Measurements from ENCODE around the gene ZCCHC24.
A peak's percentile ranks its signal among the peaks of the same experiment; 100 is the strongest.

ZCCHC24 gene

DNA sequence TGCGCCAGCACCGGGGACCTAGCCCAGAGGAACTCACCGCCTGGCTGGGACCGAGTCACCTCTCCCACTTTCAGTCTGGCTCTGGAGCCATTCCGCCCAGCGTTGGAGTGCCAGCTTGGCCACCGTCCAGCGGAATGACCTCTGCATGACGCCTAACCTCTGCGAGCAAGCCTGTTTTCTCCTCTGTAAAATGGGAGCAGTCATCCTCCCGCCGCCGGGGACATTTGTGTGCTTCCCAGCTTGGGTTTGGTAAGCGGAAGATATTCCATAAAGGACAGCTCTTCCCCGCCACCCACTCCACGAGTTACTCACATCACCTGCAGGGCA, 1.3 kb upstream of the ZCCHC24 start:
- Histone ChIP-seq H3K9me3 (no peaks in the 10 kb centered on the region), H3K36me3 (no peaks in the 10 kb centered on the region), H3K4me3 (ENCODE audit: low read depth in 1 of 2, low read length in 1 of 2) (peak overlapping the region; percentile 75 to 94), H3K4me1 (ENCODE audit: control insufficient read depth in 1 of 2, insufficient read depth in 1 of 2, low read depth in 1 of 2, low read length in 1 of 2) (peaks cover 19 to 28% of the 10 kb centered on the region in 2 experiments), H3K27ac (no peak overlapping the region), H3K27me3 (peaks cover 73% of the 10 kb centered on the region)
- TF ChIP-seq, protein P1, sequence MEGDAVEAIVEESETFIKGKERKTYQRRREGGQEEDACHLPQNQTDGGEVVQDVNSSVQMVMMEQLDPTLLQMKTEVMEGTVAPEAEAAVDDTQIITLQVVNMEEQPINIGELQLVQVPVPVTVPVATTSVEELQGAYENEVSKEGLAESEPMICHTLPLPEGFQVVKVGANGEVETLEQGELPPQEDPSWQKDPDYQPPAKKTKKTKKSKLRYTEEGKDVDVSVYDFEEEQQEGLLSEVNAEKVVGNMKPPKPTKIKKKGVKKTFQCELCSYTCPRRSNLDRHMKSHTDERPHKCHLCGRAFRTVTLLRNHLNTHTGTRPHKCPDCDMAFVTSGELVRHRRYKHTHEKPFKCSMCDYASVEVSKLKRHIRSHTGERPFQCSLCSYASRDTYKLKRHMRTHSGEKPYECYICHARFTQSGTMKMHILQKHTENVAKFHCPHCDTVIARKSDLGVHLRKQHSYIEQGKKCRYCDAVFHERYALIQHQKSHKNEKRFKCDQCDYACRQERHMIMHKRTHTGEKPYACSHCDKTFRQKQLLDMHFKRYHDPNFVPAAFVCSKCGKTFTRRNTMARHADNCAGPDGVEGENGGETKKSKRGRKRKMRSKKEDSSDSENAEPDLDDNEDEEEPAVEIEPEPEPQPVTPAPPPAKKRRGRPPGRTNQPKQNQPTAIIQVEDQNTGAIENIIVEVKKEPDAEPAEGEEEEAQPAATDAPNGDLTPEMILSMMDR (IDR thresholded peaks at IDR 0.05) = no peak

DNA sequence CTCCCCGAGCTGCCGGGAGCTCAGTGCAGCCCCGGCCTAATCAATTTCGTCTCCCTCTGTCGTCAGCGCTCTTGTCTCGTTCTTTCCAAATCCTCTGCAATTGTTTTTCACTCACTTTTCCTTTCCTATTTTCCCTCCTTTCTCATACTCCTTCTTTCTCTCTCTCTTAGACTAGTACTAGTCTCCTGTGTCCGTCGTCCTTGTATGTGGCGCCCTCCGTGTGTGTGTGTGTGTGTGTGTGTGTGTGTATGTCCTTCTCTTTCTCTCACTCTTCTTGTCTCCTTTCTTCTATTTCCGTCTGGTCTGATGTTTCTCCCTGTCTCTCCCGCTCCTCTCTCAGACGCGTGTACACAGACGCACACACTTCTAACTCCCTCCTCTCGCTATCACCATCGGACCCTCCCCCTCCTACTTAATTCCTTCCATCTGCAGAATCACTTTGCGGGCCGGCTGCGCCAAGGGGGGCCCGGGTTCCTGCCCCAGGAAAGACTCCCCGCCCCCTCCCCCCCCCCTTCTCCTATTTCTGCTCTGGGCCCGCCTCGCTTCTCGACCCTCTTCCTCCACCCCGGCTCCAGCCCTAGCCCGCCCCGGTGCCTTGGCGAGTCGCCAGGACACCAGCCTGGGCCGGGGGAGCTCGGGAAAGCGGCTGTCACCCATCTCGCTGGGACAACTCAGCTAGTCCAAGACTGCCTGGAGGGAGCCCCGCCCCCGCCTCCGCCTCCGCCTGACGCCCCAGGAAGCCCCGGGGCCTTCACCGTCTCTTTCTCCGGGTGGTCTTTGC, 743 bp upstream of the ZCCHC24 start:
- H3K9me3 ChIP-seq = no peaks in the 10 kb centered on the region
- peak overlapping the region; percentile 68 for H3K27ac ChIP-seq
- peaks cover 19 to 28% of the 10 kb centered on the region in 2 experiments for H3K4me1 ChIP-seq (ENCODE audit: control insufficient read depth in 1 of 2, insufficient read depth in 1 of 2, low read depth in 1 of 2, low read length in 1 of 2)
- TF ChIP-seq, protein P1 (IDR thresholded peaks at IDR 0.05) = no peak
- H3K27me3 ChIP-seq = peaks cover 79% of the 10 kb centered on the region
- H3K4me3 ChIP-seq (ENCODE audit: low read depth in 1 of 2, low read length in 1 of 2) = peak overlapping the region; percentile 75 to 94
- no peaks in the 10 kb centered on the region for H3K36me3 ChIP-seq

DNA sequence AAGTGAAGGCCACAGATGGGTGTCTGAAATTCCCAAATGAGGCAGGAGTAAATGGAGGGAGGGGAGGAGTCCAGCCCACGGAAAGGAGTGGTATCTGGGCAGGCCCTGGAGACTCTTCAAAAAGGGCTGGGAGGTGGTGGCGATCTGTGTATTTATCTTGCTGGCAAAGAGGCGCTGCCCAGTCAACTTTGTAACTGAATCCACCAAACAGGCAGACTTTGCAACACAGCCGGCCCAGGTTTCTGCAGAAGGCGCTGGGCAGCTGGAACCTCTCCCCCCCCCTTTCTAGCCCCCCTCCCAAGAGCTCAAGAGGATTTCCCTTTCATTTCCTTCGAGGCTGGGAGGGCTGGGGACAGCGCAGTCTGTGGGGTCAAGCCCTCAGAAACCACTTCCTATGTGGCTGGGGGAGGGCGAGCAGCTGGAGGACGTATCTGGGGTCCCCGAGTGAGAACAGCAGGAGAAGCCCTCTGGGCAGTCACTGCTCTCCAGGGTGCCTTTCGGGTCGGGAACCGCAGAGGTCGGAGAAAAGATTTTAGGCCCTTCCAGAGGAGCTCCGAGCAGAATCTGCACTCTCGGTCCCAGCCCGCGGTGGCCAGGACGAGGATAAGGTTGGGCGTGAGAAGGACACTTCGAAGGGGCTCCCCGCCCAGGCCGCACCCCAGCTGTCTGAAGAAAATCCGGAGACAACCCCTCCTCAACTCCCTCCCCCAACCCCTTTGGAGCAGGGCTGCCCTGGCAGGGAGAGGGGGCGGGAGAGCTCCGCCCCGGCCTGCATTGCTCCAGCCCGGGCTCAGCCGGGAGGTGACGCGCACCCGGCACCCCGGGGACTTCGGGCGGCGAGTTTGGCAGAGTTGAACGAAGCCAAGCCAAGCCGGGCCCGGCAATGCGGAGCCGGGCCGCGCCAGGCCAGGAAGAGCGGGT, 965 bp downstream of the ZCCHC24 start:
- Histone ChIP-seq H3K4me3 (ENCODE audit: low read depth in 1 of 2, low read length in 1 of 2) (peak overlapping the region; percentile 75 to 94), H3K27ac (peak overlapping the region; percentile 68), H3K9me3 (no peaks in the 10 kb centered on the region), H3K4me1 (ENCODE audit: control insufficient read depth in 1 of 2, insufficient read depth in 1 of 2, low read depth in 1 of 2, low read length in 1 of 2) (peaks cover 19 to 28% of the 10 kb centered on the region in 2 experiments), H3K27me3 (peaks cover 95% of the 10 kb centered on the region), H3K36me3 (no peaks in the 10 kb centered on the region)
- TF ChIP-seq, protein P1 (IDR thresholded peaks at IDR 0.05) = no peak

DNA sequence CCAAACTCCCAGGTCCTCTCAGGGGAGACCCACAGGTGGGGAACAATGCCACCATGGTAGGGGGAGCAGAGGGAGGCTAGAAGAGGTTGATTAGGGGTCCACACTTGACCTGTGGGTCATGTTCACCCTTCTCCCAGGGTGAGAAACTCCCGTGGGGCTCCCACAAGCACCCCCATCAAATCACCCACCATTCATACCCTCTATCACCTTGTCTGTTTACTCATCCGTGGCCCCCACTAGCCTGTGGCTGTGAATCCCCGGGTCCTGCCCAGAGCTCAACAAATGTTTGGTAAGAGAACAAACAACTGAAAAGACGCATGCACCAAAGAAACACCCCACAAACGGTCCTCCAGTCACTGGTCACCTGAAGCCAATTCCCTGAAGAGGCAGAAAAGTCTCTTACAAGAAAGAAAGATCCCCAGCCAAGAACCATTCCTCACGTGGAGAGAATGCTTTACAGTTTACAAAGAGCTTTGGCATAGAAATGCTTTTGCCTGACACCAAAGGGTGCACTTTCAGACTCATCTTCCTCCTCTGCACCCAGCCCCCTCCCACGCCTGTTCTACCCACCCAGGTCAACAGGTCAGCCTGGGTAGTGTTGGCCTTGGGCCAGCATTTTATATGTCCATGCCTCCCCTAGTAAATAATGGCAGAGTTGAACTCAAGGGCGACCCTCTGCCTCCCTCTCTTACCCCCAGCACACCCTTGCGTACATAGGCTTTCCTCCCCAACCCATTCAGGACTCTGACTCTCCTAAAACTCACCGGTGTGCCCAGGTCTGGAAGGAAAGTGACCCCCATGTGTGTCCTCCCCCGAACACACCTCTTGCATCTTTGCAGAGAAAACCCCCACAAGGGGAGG, 1.9 kb downstream of the ZCCHC24 start:
- H3K27ac ChIP-seq = peak overlapping the region; percentile 68
- TF ChIP-seq, protein P1 (IDR thresholded peaks at IDR 0.05) = no peak

More for the DNA sequence above, 1.9 kb downstream of the ZCCHC24 start:
- H3K27me3 ChIP-seq = peaks cover 95% of the 10 kb centered on the region
- H3K4me1 ChIP-seq (ENCODE audit: control insufficient read depth in 1 of 2, insufficient read depth in 1 of 2, low read depth in 1 of 2, low read length in 1 of 2) = peaks cover 19 to 28% of the 10 kb centered on the region in 2 experiments
- H3K9me3 ChIP-seq = no peaks in the 10 kb centered on the region
- peak overlapping the region; percentile 75 to 94 for H3K4me3 ChIP-seq (ENCODE audit: low read depth in 1 of 2, low read length in 1 of 2)
- no peaks in the 10 kb centered on the region for H3K36me3 ChIP-seq
